ENCODE measurements around the gene NTNG2.

Gene NTNG2

DNA sequence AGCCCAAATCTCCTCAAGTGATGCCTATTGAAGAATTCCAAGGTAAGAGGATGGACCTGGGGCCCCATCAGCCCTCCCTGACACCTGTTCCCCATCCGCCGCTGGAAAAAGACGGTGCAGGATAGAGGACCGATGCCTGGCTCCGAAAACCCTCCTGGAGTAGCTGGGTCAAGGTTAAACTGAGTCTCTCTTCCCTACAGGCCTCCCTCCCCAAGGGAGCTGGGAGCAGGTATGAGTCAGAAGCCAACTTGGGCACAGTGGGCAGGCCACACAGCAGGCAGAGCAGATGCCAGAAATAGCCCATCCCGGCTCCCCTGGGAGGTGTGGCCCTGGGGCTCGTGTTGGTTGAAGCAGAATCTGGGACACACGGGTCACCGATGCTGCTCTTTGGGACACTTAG lies 75.6 kb downstream of the NTNG2 start:
- Histone ChIP-seq H3K27ac (ENCODE audit: low read depth, low read length, poor library complexity, severe bottlenecking) (no peak overlapping the region), H3K27me3 (ENCODE audit: insufficient read depth, low read length) (peaks cover 3% of the 10 kb centered on the region; the same call in 1 of the 2 replicates), H3K9me2 (ENCODE audit: low read depth, low read length) (no peaks in the 10 kb centered on the region), H3K9ac (ENCODE audit: low read length) (no peak overlapping the region), H3K4me2 (ENCODE audit: low read length) (no peak overlapping the region), H3K36me3 (ENCODE audit: insufficient read depth, low read length) (no peaks in the 10 kb centered on the region), H3F3A (ENCODE audit: insufficient read depth, low read length) (no peaks in the 10 kb centered on the region), H3K4me3 (ENCODE audit: low read depth, low read length, poor library complexity, severe bottlenecking) (no peak overlapping the region), H2AFZ (ENCODE audit: low read length) (no peak overlapping the region), H3K4me1 (ENCODE audit: insufficient read depth, low read length, severe bottlenecking) (peaks cover 8% of the 10 kb centered on the region), H4K20me1 (ENCODE audit: insufficient read depth, low read length) (no peaks in the 10 kb centered on the region), H3K9me3 (ENCODE audit: low read length) (no peaks in the 10 kb centered on the region), H3K79me2 (ENCODE audit: insufficient read depth, low read length) (no peaks in the 10 kb centered on the region)
- TF ChIP-seq EZH2 (IDR thresholded peaks at IDR 0.05; ENCODE audit: borderline replicate concordance, low read length): no peak
- TF ChIP-seq, protein P1, sequence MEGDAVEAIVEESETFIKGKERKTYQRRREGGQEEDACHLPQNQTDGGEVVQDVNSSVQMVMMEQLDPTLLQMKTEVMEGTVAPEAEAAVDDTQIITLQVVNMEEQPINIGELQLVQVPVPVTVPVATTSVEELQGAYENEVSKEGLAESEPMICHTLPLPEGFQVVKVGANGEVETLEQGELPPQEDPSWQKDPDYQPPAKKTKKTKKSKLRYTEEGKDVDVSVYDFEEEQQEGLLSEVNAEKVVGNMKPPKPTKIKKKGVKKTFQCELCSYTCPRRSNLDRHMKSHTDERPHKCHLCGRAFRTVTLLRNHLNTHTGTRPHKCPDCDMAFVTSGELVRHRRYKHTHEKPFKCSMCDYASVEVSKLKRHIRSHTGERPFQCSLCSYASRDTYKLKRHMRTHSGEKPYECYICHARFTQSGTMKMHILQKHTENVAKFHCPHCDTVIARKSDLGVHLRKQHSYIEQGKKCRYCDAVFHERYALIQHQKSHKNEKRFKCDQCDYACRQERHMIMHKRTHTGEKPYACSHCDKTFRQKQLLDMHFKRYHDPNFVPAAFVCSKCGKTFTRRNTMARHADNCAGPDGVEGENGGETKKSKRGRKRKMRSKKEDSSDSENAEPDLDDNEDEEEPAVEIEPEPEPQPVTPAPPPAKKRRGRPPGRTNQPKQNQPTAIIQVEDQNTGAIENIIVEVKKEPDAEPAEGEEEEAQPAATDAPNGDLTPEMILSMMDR (IDR thresholded peaks at IDR 0.05; ENCODE audit: low read length): no peak

DNA sequence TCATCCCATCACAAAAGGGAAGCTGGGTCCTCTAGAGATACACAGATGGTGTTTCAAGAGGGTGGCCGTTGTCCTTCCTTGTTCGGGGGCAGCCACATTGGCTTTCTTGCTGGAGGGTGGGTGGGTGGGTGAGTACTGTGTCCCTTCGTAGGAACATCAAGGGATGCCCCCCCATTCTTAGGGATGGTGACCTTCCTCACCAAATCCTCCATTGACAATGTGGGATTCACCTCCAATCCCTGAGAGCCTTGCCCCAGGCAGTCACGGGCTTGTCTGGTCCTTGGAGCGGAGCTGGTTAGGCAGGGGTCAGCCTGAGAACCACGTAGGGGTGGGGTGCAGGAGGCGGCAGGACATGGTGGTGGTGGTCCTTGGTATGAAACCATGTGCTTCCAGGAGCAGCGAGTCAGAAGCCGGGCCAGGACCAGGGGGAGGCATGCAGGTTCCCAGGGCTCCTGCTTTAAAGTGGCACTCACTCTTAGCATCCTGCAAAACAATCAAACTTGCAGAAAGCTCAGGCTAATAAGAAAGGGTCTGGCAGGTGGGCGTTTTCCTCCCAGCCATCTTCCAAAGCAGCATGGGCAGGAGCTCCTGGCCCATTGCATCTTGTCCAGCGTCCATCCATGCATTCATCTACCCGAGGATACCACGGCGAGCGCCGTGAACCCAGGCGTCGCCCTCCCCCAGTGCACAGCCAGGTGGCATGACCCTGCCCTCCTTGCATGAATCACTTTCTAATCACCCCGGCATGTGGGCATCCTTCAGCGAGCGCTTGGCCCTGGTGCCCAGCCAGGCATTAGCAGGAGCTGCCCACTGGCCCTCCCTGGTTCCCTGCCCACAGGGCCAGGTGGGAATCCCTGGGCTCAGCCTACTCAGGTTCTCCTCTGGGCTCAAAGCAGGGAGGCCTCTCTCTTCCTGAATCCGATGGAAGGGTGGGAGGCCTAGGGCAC lies 76.4 kb downstream of the NTNG2 start:
- no peaks in the 10 kb centered on the region for H3K9me3 ChIP-seq (ENCODE audit: low read length)
- no peaks in the 10 kb centered on the region for H3K9me2 ChIP-seq (ENCODE audit: low read depth, low read length)
- H3K27me3 ChIP-seq (ENCODE audit: insufficient read depth, low read length): peaks cover 3% of the 10 kb centered on the region; the same call in 1 of the 2 replicates
- no peak overlapping the region for H3K4me3 ChIP-seq (ENCODE audit: low read depth, low read length, poor library complexity, severe bottlenecking)
- no peaks in the 10 kb centered on the region for H4K20me1 ChIP-seq (ENCODE audit: insufficient read depth, low read length)
- H3K79me2 ChIP-seq (ENCODE audit: insufficient read depth, low read length): no peaks in the 10 kb centered on the region
- no peaks in the 10 kb centered on the region for H3K36me3 ChIP-seq (ENCODE audit: insufficient read depth, low read length)
- H3K9ac ChIP-seq (ENCODE audit: low read length): no peak overlapping the region
- no peak overlapping the region for H3K4me2 ChIP-seq (ENCODE audit: low read length)
- no peaks in the 10 kb centered on the region for H3F3A ChIP-seq (ENCODE audit: insufficient read depth, low read length)
- no peak overlapping the region for H2AFZ ChIP-seq (ENCODE audit: low read length)
- TF ChIP-seq, protein P1 (IDR thresholded peaks at IDR 0.05; ENCODE audit: low read length): no peak
- no peak for TF ChIP-seq EZH2 (IDR thresholded peaks at IDR 0.05; ENCODE audit: borderline replicate concordance, low read length)
- peaks cover 15% of the 10 kb centered on the region for H3K4me1 ChIP-seq (ENCODE audit: insufficient read depth, low read length, severe bottlenecking)
- no peak overlapping the region for H3K27ac ChIP-seq (ENCODE audit: low read depth, low read length, poor library complexity, severe bottlenecking)

DNA sequence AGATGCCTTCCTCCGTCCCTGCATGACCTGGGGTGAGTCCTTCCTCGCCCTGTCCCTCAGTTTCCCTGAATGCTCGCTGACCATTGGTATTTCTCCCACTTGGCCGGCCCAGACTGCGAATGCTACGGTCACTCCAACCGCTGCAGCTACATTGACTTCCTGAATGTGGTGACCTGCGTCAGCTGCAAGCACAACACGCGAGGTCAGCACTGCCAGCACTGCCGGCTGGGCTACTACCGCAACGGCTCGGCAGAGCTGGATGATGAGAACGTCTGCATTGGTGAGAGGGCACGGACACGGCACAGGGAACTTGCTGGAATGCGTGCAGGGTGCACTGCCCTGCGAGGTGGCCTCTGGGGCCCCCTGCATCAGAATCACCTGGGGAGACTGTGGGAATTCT lies 77.1 kb downstream of the NTNG2 start:
- no peaks in the 10 kb centered on the region for H3F3A ChIP-seq (ENCODE audit: insufficient read depth, low read length)
- H3K27me3 ChIP-seq (ENCODE audit: insufficient read depth, low read length): peaks cover 3% of the 10 kb centered on the region; the same call in 1 of the 2 replicates
- H2AFZ ChIP-seq (ENCODE audit: low read length): no peak overlapping the region
- peaks cover 22% of the 10 kb centered on the region for H3K4me1 ChIP-seq (ENCODE audit: insufficient read depth, low read length, severe bottlenecking)
- no peaks in the 10 kb centered on the region for H3K9me3 ChIP-seq (ENCODE audit: low read length)
- no peaks in the 10 kb centered on the region for H4K20me1 ChIP-seq (ENCODE audit: insufficient read depth, low read length)
- TF ChIP-seq EZH2 (IDR thresholded peaks at IDR 0.05; ENCODE audit: borderline replicate concordance, low read length): no peak
- TF ChIP-seq, protein P1 (IDR thresholded peaks at IDR 0.05; ENCODE audit: low read length): no peak
- H3K9me2 ChIP-seq (ENCODE audit: low read depth, low read length): no peaks in the 10 kb centered on the region
- no peak overlapping the region for H3K4me2 ChIP-seq (ENCODE audit: low read length)
- H3K79me2 ChIP-seq (ENCODE audit: insufficient read depth, low read length): no peaks in the 10 kb centered on the region
- H3K36me3 ChIP-seq (ENCODE audit: insufficient read depth, low read length): no peaks in the 10 kb centered on the region
- no peak overlapping the region for H3K4me3 ChIP-seq (ENCODE audit: low read depth, low read length, poor library complexity, severe bottlenecking)
- H3K27ac ChIP-seq (ENCODE audit: low read depth, low read length, poor library complexity, severe bottlenecking): no peak overlapping the region
- H3K9ac ChIP-seq (ENCODE audit: low read length): no peak overlapping the region

Data from OCI-LY1 (cell line).